HFFc6 (cell line): ENCODE data around the gene RASSF8. TPM values are rescaled to one million over a fixed set of nuclear protein-coding genes. Genes with fewer than 3 reads are reported as not detected.

Source experiments
- DNase-seq: peaks from one replicate; pipeline ENCODE4 v3.0.0-alpha.2; 2018
- H3K27ac Mint-ChIP-seq: 2 replicates; pipeline ENCODE4 v1.8.0; 2020; ENCODE audit warnings: mild to moderate bottlenecking, mixed read lengths
- H3K27me3 Mint-ChIP-seq: 2 replicates; pipeline ENCODE4 v1.8.0; 2021; ENCODE audit warnings: mild to moderate bottlenecking, moderate library complexity, mixed read lengths; ENCODE audit not compliant: insufficient read depth
- H3K36me3 Mint-ChIP-seq: 2 replicates; pipeline ENCODE4 v1.8.0; 2021; ENCODE audit warnings: low read depth, mixed read lengths
- H3K4me1 Mint-ChIP-seq: 2 replicates; pipeline ENCODE4 v1.8.0; 2020; ENCODE audit warnings: low read depth, mixed read lengths
- H3K4me3 Mint-ChIP-seq: 2 replicates; pipeline ENCODE4 v1.8.0; 2020; ENCODE audit warnings: mild to moderate bottlenecking, moderate library complexity, mixed read lengths
- H3K9me3 Mint-ChIP-seq: 2 replicates; pipeline ENCODE4 v1.8.0; 2020; ENCODE audit warnings: mild to moderate bottlenecking, mixed read lengths
- total RNA-seq, 6 experiments: library from RNA; stranded (reverse); fragmentation: NEBNext Ultra II Directional; extraction: Animal tissue kit (Norgen Biotek cat#: 25700); gene quantifications; 2 replicates in 1 of 6; 3 replicates in 5 of 6; pipeline ENCODE4 v1.2.3, GENCODE V29; 2021
- TF ChIP-seq, protein P1 (sequence below): fragments of 200-600 bp; sonication (generic); IDR thresholded peaks from 2 replicates; pipeline ENCODE4 v1.5.0; 2021; ENCODE audit warnings: antibody characterized with exemption, mild to moderate bottlenecking

RASSF8 gene
- total RNA-seq, 6 experiments from 2014 or later = 61.7 to 84.5 (median 77.0) TPM

DNA sequence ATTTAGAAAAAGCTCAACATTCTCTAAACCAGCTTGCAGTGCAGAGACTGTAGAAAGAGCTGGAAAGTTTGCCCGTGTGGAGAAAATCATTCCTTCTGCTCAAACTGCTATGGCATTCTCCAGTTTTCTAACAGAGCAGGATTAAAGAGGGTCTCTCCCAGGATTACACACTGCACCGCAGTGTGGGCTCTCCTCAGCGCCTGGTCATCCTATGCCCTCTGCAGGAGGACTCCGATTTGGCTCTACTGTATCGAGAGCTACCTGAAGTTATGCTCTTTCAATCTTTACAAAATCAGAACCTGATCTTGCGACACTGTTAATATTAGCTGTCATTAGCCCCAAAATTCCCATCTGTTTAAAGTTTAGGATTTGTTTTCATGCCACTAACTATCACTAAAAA is 133.3 kb downstream of the RASSF8 start:
- no peak overlapping the region for H3K27ac Mint-ChIP-seq
- no peak for DNase-seq
- H3K4me3 Mint-ChIP-seq = no peak overlapping the region
- H3K9me3 Mint-ChIP-seq = no peaks in the 10 kb centered on the region
- TF ChIP-seq, protein P1, sequence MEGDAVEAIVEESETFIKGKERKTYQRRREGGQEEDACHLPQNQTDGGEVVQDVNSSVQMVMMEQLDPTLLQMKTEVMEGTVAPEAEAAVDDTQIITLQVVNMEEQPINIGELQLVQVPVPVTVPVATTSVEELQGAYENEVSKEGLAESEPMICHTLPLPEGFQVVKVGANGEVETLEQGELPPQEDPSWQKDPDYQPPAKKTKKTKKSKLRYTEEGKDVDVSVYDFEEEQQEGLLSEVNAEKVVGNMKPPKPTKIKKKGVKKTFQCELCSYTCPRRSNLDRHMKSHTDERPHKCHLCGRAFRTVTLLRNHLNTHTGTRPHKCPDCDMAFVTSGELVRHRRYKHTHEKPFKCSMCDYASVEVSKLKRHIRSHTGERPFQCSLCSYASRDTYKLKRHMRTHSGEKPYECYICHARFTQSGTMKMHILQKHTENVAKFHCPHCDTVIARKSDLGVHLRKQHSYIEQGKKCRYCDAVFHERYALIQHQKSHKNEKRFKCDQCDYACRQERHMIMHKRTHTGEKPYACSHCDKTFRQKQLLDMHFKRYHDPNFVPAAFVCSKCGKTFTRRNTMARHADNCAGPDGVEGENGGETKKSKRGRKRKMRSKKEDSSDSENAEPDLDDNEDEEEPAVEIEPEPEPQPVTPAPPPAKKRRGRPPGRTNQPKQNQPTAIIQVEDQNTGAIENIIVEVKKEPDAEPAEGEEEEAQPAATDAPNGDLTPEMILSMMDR = peak; percentile 23; the same call in 1 of the 2 replicates
- no peaks in the 10 kb centered on the region for H3K36me3 Mint-ChIP-seq
- peaks cover 24% of the 10 kb centered on the region for H3K4me1 Mint-ChIP-seq
- peaks cover 2% of the 10 kb centered on the region; the same call in 1 of the 2 replicates for H3K27me3 Mint-ChIP-seq

- Mint-ChIP-seq H3K27ac (peak overlapping the region; percentile 45; the same call in 1 of the 2 replicates), H3K27me3 (peaks cover 2% of the 10 kb centered on the region; the same call in 1 of the 2 replicates), H3K4me3 (no peak overlapping the region), H3K36me3 (no peaks in the 10 kb centered on the region), H3K4me1 (peaks cover 31% of the 10 kb centered on the region), H3K9me3 (no peaks in the 10 kb centered on the region)
- TF ChIP-seq, protein P1 = no peak
- DNase-seq = no peak
Observed at GRCh38 chr12:26092346-26093105, 134.0 kb downstream of the RASSF8 start.

DNA sequence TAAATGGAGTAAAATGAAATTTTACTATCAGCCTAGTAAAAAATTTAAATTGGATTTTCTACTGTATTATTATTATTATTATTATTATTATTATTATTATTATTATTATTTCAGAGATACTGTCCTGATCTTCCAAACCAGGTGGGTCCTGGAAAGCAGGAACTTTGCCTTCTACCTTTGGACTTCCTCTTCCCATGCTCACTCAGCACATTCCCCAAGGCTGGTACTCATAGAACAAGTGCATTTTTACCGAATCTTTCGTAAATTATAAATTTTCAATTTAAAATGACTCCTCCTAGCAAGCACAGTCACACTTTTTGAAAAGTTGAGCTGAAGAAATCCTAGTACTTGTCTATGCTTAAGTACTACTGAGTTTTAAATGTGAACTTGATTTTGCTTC is 136.7 kb downstream of the RASSF8 start:
- H3K4me1 Mint-ChIP-seq = peaks cover 36% of the 10 kb centered on the region
- TF ChIP-seq, protein P1 = no peak
- DNase-seq = no peak
- H3K9me3 Mint-ChIP-seq = no peaks in the 10 kb centered on the region
- peaks cover 2% of the 10 kb centered on the region; the same call in 1 of the 2 replicates for H3K27me3 Mint-ChIP-seq
- no peaks in the 10 kb centered on the region for H3K36me3 Mint-ChIP-seq
- H3K4me3 Mint-ChIP-seq = no peak overlapping the region
- no peak overlapping the region for H3K27ac Mint-ChIP-seq

DNA sequence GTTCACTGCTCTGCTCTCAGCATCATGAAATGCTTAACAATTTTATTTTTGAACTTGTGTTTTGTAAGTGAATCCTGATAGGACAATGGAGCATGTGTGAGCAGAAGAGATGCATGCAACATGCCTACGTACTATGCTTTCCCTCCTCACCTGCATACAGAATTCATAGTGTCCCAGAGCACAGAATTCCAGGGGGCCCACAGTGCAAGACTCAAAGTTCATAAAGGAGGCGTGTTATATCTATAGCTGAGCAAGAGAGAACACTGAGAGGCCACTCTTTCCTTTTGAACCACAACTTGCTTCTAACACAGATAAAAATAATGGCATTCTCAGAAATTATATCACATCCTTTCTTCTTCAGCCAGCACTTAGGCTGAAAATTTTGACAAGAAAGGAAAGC is 137.6 kb downstream of the RASSF8 start:
- TF ChIP-seq, protein P1 = no peak
- Mint-ChIP-seq H3K4me3 (no peak overlapping the region), H3K27ac (no peak overlapping the region)

GRCh38 chr12:26097046-26097878 is 138.8 kb downstream of the RASSF8 start:
- peak overlapping the region; percentile 64 for H3K27ac Mint-ChIP-seq
- no peaks in the 10 kb centered on the region for H3K9me3 Mint-ChIP-seq
- peak overlapping the region; percentile 38 for H3K4me3 Mint-ChIP-seq
- peaks cover 21% of the 10 kb centered on the region for H3K4me1 Mint-ChIP-seq
- TF ChIP-seq, protein P1 = peak; percentile 97
- H3K27me3 Mint-ChIP-seq = peaks cover 2% of the 10 kb centered on the region; the same call in 1 of the 2 replicates
- H3K36me3 Mint-ChIP-seq = no peaks in the 10 kb centered on the region
- peak; percentile 73 for DNase-seq

More for the DNA sequence above, 137.6 kb downstream of the RASSF8 start:
- Mint-ChIP-seq H3K36me3 (no peaks in the 10 kb centered on the region), H3K9me3 (no peaks in the 10 kb centered on the region), H3K4me1 (peaks cover 32% of the 10 kb centered on the region), H3K27me3 (peaks cover 2% of the 10 kb centered on the region; the same call in 1 of the 2 replicates)
- no peak for DNase-seq
